GM12874 (cell line): ENCODE measurements around the gene SUPT3H.

Experiments used
- CTCF ChIP-seq: IDR thresholded peaks from 2 replicates; pipeline ENCODE4 v1.5.1; 2011; ENCODE audit warnings: low read depth, mild to moderate bottlenecking, control low read depth, low read length, moderate library complexity; ENCODE audit not compliant: insufficient read depth

Gene SUPT3H

GRCh38 chr6:44940367-44940766 is 437.4 kb downstream of the SUPT3H start:
- TF ChIP-seq CTCF: no peak

GRCh38 chr6:44935693-44936300 is 441.9 kb downstream of the SUPT3H start:
- no peak for TF ChIP-seq CTCF

- no peak for TF ChIP-seq CTCF
Measured at GRCh38 chr6:44933108-44933507, 444.6 kb downstream of the SUPT3H start.

- TF ChIP-seq CTCF: no peak
Measured at GRCh38 chr6:44932651-44933091, 445.1 kb downstream of the SUPT3H start.

GRCh38 chr6:44931385-44931784 is 446.3 kb downstream of the SUPT3H start:
- TF ChIP-seq CTCF: no peak

- no peak for TF ChIP-seq CTCF
Measured at GRCh38 chr6:44926556-44926955, 451.2 kb downstream of the SUPT3H start.

GRCh38 chr6:44925100-44925739 is 452.5 kb downstream of the SUPT3H start:
- TF ChIP-seq CTCF: no peak
